H9 (cell line): ENCODE results near the gene ABHD12. TPM values are rescaled to one million over a fixed set of nuclear protein-coding genes. Genes with fewer than 3 reads are reported as not detected.

Source experiments
- DNase-seq: peaks from one replicate; pipeline ENCODE4 v3.0.0-alpha.2; 2017
- H2AFZ ChIP-seq: one replicate; pipeline ENCODE4 v1.6.1; 2013; ENCODE audit warnings: mild to moderate bottlenecking, low read length, control low read depth, moderate library complexity
- H2AK5ac ChIP-seq: 2 replicates; pipeline ENCODE4 v1.6.1; 2013; ENCODE audit warnings: low read length, control low read depth, mixed read lengths; ENCODE audit not compliant: insufficient read length
- H2BK120ac ChIP-seq: one replicate; pipeline ENCODE4 v1.6.1; 2013; ENCODE audit warnings: low read depth, mild to moderate bottlenecking, low read length, control low read depth, inconsistent platforms; ENCODE audit not compliant: poor library complexity, severe bottlenecking
- H2BK12ac ChIP-seq: 2 replicates; pipeline ENCODE4 v1.6.1; 2013; ENCODE audit warnings: low read length, control low read depth, mixed read lengths, low read depth; ENCODE audit not compliant: insufficient read length
- H2BK15ac ChIP-seq: 2 replicates; pipeline ENCODE4 v1.6.1; 2013; ENCODE audit warnings: low read depth, low read length, control low read depth
- H2BK20ac ChIP-seq: one replicate; pipeline ENCODE4 v1.6.1; 2013; ENCODE audit warnings: low read depth, mild to moderate bottlenecking, low read length, control low read depth, inconsistent platforms; ENCODE audit not compliant: poor library complexity, severe bottlenecking
- H2BK5ac ChIP-seq: 2 replicates; pipeline ENCODE4 v1.6.1; 2013; ENCODE audit warnings: low read length, control low read depth, mixed read lengths; ENCODE audit not compliant: insufficient read length
- H3K14ac ChIP-seq: 2 replicates; pipeline ENCODE4 v1.6.1; 2013; ENCODE audit warnings: low read length, control low read depth; ENCODE audit not compliant: insufficient read depth
- H3K18ac ChIP-seq: 2 replicates; pipeline ENCODE4 v1.6.1; 2013; ENCODE audit warnings: low read depth, mild to moderate bottlenecking, mixed read lengths, low read length, control low read depth; ENCODE audit not compliant: insufficient read length
- H3K23ac ChIP-seq: 2 replicates; pipeline ENCODE4 v1.6.1; 2013; ENCODE audit warnings: low read length, control low read depth, mixed read lengths, low read depth; ENCODE audit not compliant: insufficient read length
- H3K23me2 ChIP-seq: 2 replicates; pipeline ENCODE4 v1.6.1; 2013; ENCODE audit warnings: low read depth, mild to moderate bottlenecking, mixed read lengths, low read length, control low read depth; ENCODE audit not compliant: insufficient read length, poor library complexity, severe bottlenecking
- H3K27ac ChIP-seq: 2 replicates; pipeline ENCODE4 v1.5.1; 2013; ENCODE audit warnings: low read length, control low read depth, mixed read lengths, low read depth; ENCODE audit not compliant: insufficient read length
- H3K27me3 ChIP-seq: 2 replicates; pipeline ENCODE4 v1.6.1; 2013; ENCODE audit warnings: low read length, control low read depth, inconsistent platforms; ENCODE audit not compliant: insufficient read depth
- H3K4ac ChIP-seq: 2 replicates; pipeline ENCODE4 v1.6.1; 2013; ENCODE audit warnings: low read depth, mild to moderate bottlenecking, control low read depth, inconsistent platforms, low read length, moderate library complexity
- H3K4me1 ChIP-seq: 2 replicates; pipeline ENCODE4 v1.6.1; 2013; ENCODE audit warnings: low read length, control low read depth, inconsistent platforms; ENCODE audit not compliant: insufficient read depth
- H3K4me2 ChIP-seq: 2 replicates; pipeline ENCODE4 v1.6.1; 2013; ENCODE audit warnings: low read length, control low read depth, mixed read lengths; ENCODE audit not compliant: insufficient read length, insufficient read depth
- H3K56ac ChIP-seq: 2 replicates; pipeline ENCODE4 v1.6.1; 2013; ENCODE audit warnings: low read depth, mild to moderate bottlenecking, mixed read lengths, low read length, control low read depth; ENCODE audit not compliant: insufficient read length
- H3K79me1 ChIP-seq: 2 replicates; pipeline ENCODE4 v1.6.1; 2013; ENCODE audit warnings: low read depth, mild to moderate bottlenecking, moderate library complexity, low read length, control low read depth, inconsistent platforms; ENCODE audit not compliant: insufficient read depth, poor library complexity, severe bottlenecking
- H3K79me2 ChIP-seq: 2 replicates; pipeline ENCODE4 v1.6.1; 2013; ENCODE audit warnings: low read length, control low read depth, inconsistent platforms; ENCODE audit not compliant: insufficient read depth
- H3K9ac ChIP-seq: 2 replicates; pipeline ENCODE4 v1.6.1; 2013; ENCODE audit warnings: low read length, control low read depth, mixed read lengths; ENCODE audit not compliant: insufficient read length; ENCODE audit errors: extremely low read depth
- H3K9me3 ChIP-seq: one replicate; pipeline ENCODE4 v1.6.1; 2013; ENCODE audit warnings: low read depth, low read length, inconsistent platforms; ENCODE audit not compliant: control insufficient read depth
- H3T11ph ChIP-seq: one replicate; pipeline ENCODE4 v1.6.1; 2013; ENCODE audit warnings: mild to moderate bottlenecking, low read length, control low read depth, inconsistent platforms
- H4K20me1 ChIP-seq: one replicate; pipeline ENCODE4 v1.6.1; 2013; ENCODE audit not compliant: control insufficient read depth, insufficient read length, insufficient read depth
- H4K5ac ChIP-seq: 2 replicates; pipeline ENCODE4 v1.6.1; 2013; ENCODE audit warnings: low read depth, mild to moderate bottlenecking, mixed read lengths, low read length, control low read depth; ENCODE audit not compliant: insufficient read length
- H4K8ac ChIP-seq: replicated peaks from 2 replicates; pipeline ENCODE4 v1.6.1; 2013; ENCODE audit warnings: low read length, control low read depth, mixed read lengths, low read depth; ENCODE audit not compliant: insufficient read length
- H4K91ac ChIP-seq: 2 replicates; pipeline ENCODE4 v1.6.1; 2013; ENCODE audit warnings: low read depth, mild to moderate bottlenecking, moderate library complexity, mixed read lengths, low read length, control low read depth; ENCODE audit not compliant: insufficient read length
- H3K27ac Mint-ChIP-seq, 3 experiments: 2 replicates in 2 of 3; 3 replicates in 1 of 3; pipeline ENCODE4 v1.8.0; 2020 to 2021; ENCODE audit warnings: mixed read lengths in 3 of 3, mild to moderate bottlenecking in 1 of 3, moderate library complexity in 1 of 3
- H3K27me3 Mint-ChIP-seq: 2 replicates; pipeline ENCODE4 v1.8.0; 2021; ENCODE audit warnings: low read depth, mild to moderate bottlenecking, moderate library complexity, mixed read lengths
- H3K36me3 Mint-ChIP-seq, 3 experiments: 2 replicates in 2 of 3; 3 replicates in 1 of 3; pipeline ENCODE4 v1.8.0; 2020 to 2021; ENCODE audit warnings: low read depth in 3 of 3, mixed read lengths in 3 of 3; ENCODE audit not compliant: insufficient read depth in 1 of 3
- H3K4me1 Mint-ChIP-seq, 2 experiments: 2 replicates each; pipeline ENCODE4 v1.8.0; 2020; ENCODE audit warnings: mixed read lengths in 2 of 2
- H3K4me3 Mint-ChIP-seq, 2 experiments: 2 replicates in 1 of 2; 3 replicates in 1 of 2; pipeline ENCODE4 v1.8.0; 2020 to 2021; ENCODE audit warnings: mild to moderate bottlenecking in 2 of 2, mixed read lengths in 2 of 2, moderate library complexity in 1 of 2
- H3K9me3 Mint-ChIP-seq, 2 experiments: 2 replicates in 1 of 2; 3 replicates in 1 of 2; pipeline ENCODE4 v1.8.0; 2020; ENCODE audit warnings: mild to moderate bottlenecking in 2 of 2, mixed read lengths in 2 of 2, moderate library complexity in 1 of 2
- CTCF ChIP-seq: fragments of 200-600 bp; sonication (generic); conservative IDR thresholded peaks from 3 replicates; pipeline ENCODE4 v1.8.0; 2021; ENCODE audit warnings: antibody characterized with exemption, mild to moderate bottlenecking
- WGBS: extraction: QIAGEN DNeasy Blood & Tissue Kit; methylation state at CpG from one replicate; pipeline ENCODE4 v1.1.7; 2013; ENCODE audit warnings: missing lambda C conversion rate, low lambda C conversion rate, mixed read lengths; ENCODE audit not compliant: insufficient read length; ENCODE audit errors: extremely low coverage; 5-methylcytosine and 5-hydroxymethylcytosine counted together
- total RNA-seq: library from RNA; stranded (reverse); gene quantifications from 2 replicates; pipeline ENCODE4 v1.2.1, GENCODE V29; 2021

The ABHD12 gene
- total RNA-seq, 1 experiment from 2014 or later: 54.4 TPM

- Mint-ChIP-seq H3K36me3 (peaks cover 47 to 93% (median 88%) of the 10 kb centered on the region in 3 experiments), H3K27ac (no peak overlapping the region), H3K27me3 (no peaks in the 10 kb centered on the region), H3K4me1 (no peaks in the 10 kb centered on the region), H3K4me3 (no peak overlapping the region), H3K9me3 (peaks cover 3 to 4% of the 10 kb centered on the region in 2 experiments; a peak in 2 of 5 replicates)
- Histone ChIP-seq H2BK15ac (no peak overlapping the region), H3K4me1 (no peaks in the 10 kb centered on the region), H2AK5ac (no peak overlapping the region), H3K4me2 (no peak overlapping the region), H3K14ac (no peak overlapping the region), H4K5ac (no peak overlapping the region), H2AFZ (no peak overlapping the region), H2BK120ac (no peak overlapping the region), H3K27me3 (no peaks in the 10 kb centered on the region), H4K91ac (no peak overlapping the region), H4K20me1 (no peaks in the 10 kb centered on the region), H3K9me3 (no peaks in the 10 kb centered on the region), H3K56ac (no peak overlapping the region), H2BK5ac (no peak overlapping the region), H2BK12ac (no peak overlapping the region), H3K4ac (no peak overlapping the region), H3K18ac (no peak overlapping the region), H3K9ac (no peak overlapping the region), H4K8ac (no peak overlapping the region), H3K79me2 (no peaks in the 10 kb centered on the region), H3T11ph (no peak overlapping the region), H3K79me1 (no peaks in the 10 kb centered on the region), H3K27ac (no peak overlapping the region), H3K23me2 (no peaks in the 10 kb centered on the region), H3K23ac (no peak overlapping the region), H2BK20ac (no peak overlapping the region)
- WGBS: no CpG with 5 or more reads among the region's 3 CpGs
- TF ChIP-seq CTCF: no peak
- DNase-seq: no peak
Measured at GRCh38 chr20:25424536-25424935, 33.9 kb upstream of the ABHD12 start.
